Measurements from ENCODE around the gene TSPYL6. TPM values are rescaled to one million over a fixed set of nuclear protein-coding genes. Genes with fewer than 3 reads are reported as not detected.

The TSPYL6 gene
- total and polyA plus RNA-seq, 2 of the 8 experiments (the other 6 are each of a cell fraction or from before 2014, with no cell fraction given), result not detected

- Histone ChIP-seq H3K4me2 (ENCODE audit: insufficient read depth in 1 of 2, low read depth in 2 of 2, low read length in 2 of 2) (no peak overlapping the region), H3K27me3 (replicated peaks in 1 of 4; ENCODE audit: control insufficient read depth in 3 of 4, extremely low read depth in 1 of 4, insufficient read depth in 3 of 4, low read length in 3 of 4) (no peaks in the 10 kb centered on the region), H4K91ac (replicated peaks; ENCODE audit: insufficient read length, low read length) (no peak overlapping the region), H3K79me1 (ENCODE audit: low read depth, low read length) (no peaks in the 10 kb centered on the region), H2AK5ac (ENCODE audit: low read depth, low read length) (no peak overlapping the region), H2BK120ac (replicated peaks; ENCODE audit: low read depth, low read length) (no peak overlapping the region), H3K9ac (replicated peaks in 1 of 4; ENCODE audit: extremely low read depth in 1 of 4, low read depth in 3 of 4, low read length in 3 of 4) (no peak overlapping the region; a peak in 1 of 7 replicates), H3K4ac (replicated peaks; ENCODE audit: insufficient read length, low read depth, low read length) (no peak overlapping the region), H3K4me1 (replicated peaks in 1 of 4; ENCODE audit: control insufficient read depth in 3 of 4, insufficient read depth in 4 of 4, low read length in 3 of 4) (peaks cover 0 to 5% (median 1%) of the 10 kb centered on the region in 4 experiments; a peak in 2 of 7 replicates), H3K27ac (ENCODE audit: low read depth, low read length) (no peak overlapping the region), H3K23me2 (ENCODE audit: low read depth, low read length) (no peaks in the 10 kb centered on the region), H3K4me3 (ENCODE audit: extremely low read depth in 1 of 4, insufficient read depth in 2 of 4, low read depth in 3 of 4, low read length in 4 of 4) (no peak overlapping the region), H3K14ac (ENCODE audit: insufficient read length) (no peak overlapping the region), H2BK12ac (ENCODE audit: low read depth, low read length) (no peak overlapping the region), H2BK15ac (ENCODE audit: low read length) (no peak overlapping the region), H2AFZ (ENCODE audit: low read length) (no peak overlapping the region), H3K18ac (ENCODE audit: extremely low read depth, low read length) (no peak overlapping the region), H4K8ac (ENCODE audit: extremely low read depth, insufficient read depth, low read length) (no peak overlapping the region), H3K36me3 (ENCODE audit: control insufficient read depth in 2 of 4, insufficient read depth in 4 of 4, low read length in 3 of 4) (no peaks in the 10 kb centered on the region), H2BK20ac (ENCODE audit: low read length) (no peak overlapping the region), H3K56ac (replicated peaks; ENCODE audit: insufficient read length, low read depth, low read length) (no peak overlapping the region), H3K9me3 (ENCODE audit: insufficient read depth in 2 of 2, low read depth in 1 of 2, low read length in 1 of 2) (no peaks in the 10 kb centered on the region), H3K23ac (ENCODE audit: insufficient read length) (no peak overlapping the region), H4K5ac (ENCODE audit: insufficient read length, low read depth, low read length) (no peak overlapping the region), H3K79me2 (ENCODE audit: control insufficient read depth in 1 of 2, insufficient read depth in 2 of 2, low read length in 2 of 2) (no peaks in the 10 kb centered on the region), H4K20me1 (replicated peaks in 1 of 2; ENCODE audit: control insufficient read depth in 1 of 2, insufficient read depth in 2 of 2, low read length in 2 of 2) (no peaks in the 10 kb centered on the region), H2BK5ac (ENCODE audit: low read depth, low read length) (no peak overlapping the region)
- TF ChIP-seq MAFK (IDR thresholded peaks at IDR 0.05; ENCODE audit: low read depth, low read length), result peak; percentile 30; the same call in 1 of the 2 replicates
- no peak for TF ChIP-seq MAX (IDR thresholded peaks at IDR 0.05)
- no peak for TF ChIP-seq CHD2 (IDR thresholded peaks at IDR 0.05; ENCODE audit: low read length)
- no peak for TF ChIP-seq SP1 (IDR thresholded peaks at IDR 0.05; ENCODE audit: low read depth, low read length)
- no peak for DNase-seq (ENCODE audit: low read depth in 1 of 2, low spot score in 2 of 2)
- ChIA-PET CTCF (ENCODE audit: partially characterized antibody) (interaction anchor here (0.6 kb wide), 1 partner anchor 95 kb away, joined by 3 read pairs; no protein-coding TSS in a partner anchor), POLR2A (ENCODE audit: partially characterized antibody) (no interaction called here)
- 80% methylated on average over 5 of the region's 5 CpGs; no CpG with 5 or more reads in 1 of the 2 experiments for WGBS, 2 experiments (ENCODE audit: extremely low coverage in 1 of 2, insufficient coverage in 1 of 2, insufficient read length in 1 of 2, insufficient replicate concordance in 2 of 2, low coverage in 1 of 2, low lambda C conversion rate in 2 of 2, missing lambda C conversion rate in 1 of 2)
- no peak for FAIRE-seq
These were observed 42.5 kb upstream of the TSPYL6 start for GRCh38 chr2:54298514-54298913.

Data from H1 (cell line).